ENCODE data around the gene FBN2.

The FBN2 gene

DNA sequence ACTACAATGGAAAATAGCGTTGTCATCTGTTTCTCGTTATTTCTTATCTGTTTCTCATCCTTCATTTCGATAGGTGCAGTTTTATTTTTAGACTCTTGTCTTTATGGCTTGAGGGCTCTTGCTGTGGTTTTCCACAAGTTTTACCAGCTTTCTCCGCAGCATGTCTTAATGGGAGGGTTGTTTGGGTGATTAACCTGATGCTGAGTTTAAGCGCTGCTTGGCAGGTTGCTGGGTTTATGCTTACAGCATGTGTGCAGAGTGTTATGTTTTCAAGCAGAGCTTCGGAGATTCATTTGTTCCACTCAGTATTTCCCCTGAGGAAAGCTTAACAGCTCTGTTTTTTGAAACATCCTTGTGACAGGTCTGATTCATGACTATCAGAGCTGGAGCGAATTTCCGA lies 300.5 kb downstream of the FBN2 start:
- FAIRE-seq = no peak

DNA sequence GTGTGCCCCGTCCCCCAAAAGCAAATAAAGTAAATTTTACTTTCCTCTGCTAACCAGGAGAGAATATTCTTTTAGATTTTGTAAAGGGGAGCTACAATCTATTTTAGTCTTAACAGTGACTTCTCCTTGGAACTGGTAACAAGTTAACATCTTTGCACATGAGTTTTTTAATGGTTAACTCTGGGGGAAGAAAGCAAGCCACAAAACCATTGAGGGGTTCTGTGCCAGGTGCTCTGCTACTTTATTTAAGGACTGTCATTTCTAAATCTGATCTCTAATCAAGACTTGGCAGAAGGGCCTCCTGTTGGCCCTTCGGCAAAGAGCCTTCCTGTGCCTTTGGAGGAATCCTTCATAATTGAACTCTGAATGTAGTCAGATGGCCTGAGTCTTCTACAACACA lies 301.0 kb downstream of the FBN2 start:
- FAIRE-seq = no peak

DNA sequence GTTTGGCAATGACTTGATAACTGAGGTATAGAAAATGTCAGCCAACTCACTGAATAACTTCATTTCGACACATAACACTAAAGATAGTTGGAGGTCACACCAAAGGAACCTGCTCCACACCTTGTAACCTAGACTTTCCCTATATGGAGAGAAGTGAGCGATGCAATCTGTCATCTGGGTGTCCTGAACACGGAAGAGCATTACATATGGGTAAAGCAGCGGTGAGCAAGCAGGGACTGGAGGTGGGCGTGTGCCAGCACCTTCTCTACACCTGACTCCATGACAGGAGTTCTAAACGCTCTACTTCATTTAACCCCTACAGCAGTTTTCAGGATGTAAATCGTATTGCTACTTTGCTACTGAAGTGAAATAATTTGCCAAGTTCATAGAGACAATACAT lies 301.7 kb downstream of the FBN2 start:
- FAIRE-seq = no peak

DNA sequence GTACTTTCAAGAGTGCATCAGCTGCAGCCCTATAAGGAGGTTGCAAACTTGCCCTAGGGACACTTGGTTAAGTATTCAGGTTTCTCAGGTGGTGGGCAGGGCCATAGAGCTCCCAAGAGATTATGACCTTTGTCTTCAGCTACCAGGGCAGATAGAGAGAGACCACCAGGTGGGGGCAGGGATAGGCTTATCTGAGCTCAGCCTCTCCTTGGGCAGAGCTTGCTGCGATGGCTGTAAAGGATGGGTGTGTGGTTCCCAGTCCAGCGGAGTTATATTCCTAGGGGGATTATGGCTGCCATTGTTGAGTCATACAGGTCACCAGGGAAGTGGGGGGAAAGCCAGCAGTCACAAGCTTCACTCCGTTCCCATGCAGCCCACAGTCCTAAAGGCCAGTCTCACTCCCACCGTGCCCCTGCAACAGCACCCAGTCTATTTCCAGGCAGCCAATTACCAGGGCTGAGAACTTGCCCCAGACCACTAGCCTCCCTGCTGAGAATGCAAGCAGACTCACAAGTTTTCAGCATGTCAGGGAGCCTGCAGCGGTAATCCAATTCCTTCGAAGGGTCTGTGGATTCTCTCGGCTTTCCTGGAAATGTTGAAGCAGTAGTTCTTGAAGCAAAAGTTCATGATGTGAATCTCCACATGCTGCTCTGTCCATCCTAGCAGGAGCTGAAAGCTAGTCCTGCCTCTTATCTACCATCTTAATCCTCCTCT lies 303.0 kb downstream of the FBN2 start:
- no peak for FAIRE-seq

DNA sequence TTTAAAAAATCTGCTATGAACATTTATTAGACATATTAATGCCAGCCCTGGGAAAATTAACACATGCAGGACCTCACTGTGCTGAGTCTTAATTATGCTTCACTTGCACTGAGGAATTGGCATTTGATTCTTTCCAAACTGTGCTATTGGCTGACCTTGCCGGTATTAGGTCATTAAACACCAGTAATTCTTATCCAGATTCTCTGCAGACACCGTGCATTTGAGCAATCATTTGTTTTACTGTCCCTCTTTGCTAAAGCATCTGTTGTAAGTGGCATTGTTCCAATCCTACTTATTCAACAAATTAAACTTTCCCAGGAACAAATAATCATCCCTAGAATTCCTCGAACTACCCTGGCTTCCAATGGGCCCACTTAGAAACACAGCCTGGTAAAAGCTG lies 309.5 kb downstream of the FBN2 start:
- no peak for FAIRE-seq

DNA sequence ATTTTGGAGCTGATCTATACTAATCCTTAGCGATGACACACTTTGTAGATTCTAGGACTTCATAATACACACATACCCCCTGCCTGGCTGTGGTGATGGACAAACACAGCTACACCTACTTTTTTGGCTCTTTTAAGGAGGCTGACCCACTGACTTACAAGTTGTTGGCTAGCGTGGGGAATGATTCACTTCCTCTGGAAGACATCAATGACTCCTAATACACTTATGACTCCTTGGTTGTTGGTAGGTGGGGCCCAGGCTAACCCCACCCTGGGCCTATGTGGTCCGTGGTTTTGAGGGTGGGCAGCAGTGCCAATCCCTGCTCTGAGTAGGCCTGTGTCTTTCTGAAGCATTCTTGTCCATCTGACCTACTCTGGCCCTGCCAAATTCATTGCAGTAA lies 310.0 kb downstream of the FBN2 start:
- no peak for FAIRE-seq

DNA sequence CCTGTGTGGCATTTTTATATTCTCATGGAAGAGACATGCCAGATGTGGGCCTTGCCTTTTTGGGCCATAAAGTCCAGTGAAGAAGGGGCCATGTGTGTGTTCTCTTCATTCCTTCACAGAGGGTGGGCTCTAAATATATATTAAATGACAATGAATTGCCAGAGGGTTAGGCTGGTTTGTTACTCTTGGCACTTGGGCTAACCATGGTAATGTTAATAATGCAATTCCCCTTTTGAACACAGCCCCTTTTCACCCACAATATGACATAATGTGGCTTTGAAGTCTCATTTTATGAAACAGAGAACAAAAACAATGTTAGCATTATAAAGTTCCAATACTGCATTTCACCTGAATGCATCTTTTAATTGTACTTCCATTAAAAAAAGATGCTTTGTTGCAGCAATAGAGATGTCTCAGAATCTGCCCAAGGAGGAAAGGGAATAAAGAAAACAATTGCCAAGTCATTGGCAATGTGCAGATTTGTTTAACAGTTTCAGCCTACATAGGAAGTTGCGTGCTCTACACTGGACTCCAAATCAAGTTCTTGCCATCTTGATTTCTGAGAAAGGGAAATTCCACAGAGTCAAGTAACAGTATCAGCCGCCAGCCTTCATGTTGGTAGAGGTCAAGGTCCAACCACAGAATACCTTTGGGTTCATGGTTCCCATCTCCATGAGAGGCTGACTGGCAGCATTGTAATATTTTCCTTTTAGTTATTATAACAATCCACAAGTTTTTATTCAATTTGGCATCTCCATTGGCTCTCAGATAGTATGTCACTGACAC lies 312.6 kb downstream of the FBN2 start:
- FAIRE-seq = no peak

DNA sequence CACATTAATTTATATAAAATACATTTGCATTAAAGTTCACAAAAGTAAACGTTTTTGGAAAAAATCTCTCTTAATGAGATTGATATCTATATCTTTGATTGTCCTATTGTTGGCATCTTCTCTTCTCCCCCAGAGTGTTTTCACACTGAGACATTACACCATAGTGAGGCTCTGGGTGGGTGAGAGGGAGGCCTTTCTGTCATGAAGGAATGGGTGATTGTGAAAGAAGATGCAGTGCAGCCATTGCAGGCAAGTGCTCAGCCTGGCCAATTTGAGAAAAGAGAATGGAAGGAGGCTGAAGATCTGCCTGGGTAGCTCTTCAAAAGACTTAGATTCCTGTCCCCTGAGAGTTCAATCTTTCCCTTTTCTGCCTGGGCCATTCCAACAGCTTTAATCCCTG lies 313.7 kb downstream of the FBN2 start:
- no peak for FAIRE-seq

DNA sequence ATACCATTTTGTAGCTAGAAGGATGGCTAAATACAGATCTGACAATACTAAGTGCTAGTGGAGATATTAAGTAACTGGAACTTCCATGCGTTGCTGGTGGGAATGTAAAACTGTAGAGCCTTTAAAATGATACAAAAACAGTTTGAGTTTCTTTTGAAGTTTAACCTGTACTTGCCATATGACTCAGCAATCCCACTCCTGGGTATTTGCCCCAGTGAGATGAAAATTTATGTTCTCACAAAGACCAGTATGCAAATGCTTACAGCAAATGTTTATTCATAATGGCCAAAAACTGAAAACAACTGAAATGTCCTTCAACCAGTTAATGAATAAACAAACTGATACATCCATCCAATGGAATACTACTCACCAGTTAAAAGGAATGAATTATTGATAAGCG lies 317.2 kb downstream of the FBN2 start:
- FAIRE-seq = no peak

DNA sequence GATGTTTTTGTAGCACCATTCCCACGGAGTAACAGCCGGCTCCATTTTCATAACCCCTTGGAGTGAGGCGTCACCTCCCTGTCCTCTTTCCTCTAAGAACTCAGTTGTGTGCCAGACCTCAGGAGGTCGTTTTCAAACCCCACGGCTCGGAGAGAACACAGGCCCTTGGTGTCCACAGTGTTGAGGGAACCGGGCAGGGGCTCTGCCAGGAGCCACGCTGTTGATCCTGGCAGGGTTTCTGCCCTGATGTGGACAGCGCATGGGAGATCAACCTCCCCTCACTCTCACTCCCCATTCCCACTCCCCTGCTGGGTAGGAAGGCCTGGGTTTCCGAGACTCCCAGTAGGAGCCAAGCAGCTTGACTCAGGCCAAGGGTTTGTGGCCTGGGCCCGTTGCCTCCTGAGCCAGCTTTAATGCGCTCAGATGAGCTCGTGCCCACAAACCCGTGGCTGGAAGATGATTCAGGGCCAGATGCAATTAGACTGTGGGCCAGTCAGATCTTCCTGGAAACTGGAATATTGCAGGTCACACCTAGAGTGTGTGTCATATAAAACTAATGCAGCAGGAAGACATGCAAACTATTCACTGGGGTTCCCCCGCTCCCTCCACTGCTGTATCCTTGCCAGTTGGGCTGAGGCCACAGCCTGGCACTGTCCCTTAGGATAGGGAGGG lies 321.0 kb downstream of the FBN2 start:
- no peak for FAIRE-seq

DNA sequence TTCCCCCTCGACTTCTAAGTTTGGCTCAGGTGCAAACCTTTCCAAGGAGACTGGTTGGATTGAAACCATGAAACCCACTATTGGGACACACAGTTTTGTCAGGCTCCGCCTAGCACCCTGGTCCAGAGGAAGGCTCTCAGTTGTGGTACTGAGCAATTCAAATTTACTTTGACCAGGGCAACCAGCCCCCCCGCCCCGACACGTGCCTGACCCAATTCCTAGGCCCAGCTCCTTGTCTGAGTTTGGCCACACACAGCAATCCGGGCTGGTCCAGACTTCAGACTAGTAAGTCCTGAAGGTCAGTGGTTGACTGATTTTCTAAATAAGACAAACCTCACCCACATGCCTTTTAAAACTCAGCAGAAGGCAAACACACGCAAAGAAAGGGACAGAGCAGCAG lies 321.8 kb downstream of the FBN2 start:
- no peak for FAIRE-seq

DNA sequence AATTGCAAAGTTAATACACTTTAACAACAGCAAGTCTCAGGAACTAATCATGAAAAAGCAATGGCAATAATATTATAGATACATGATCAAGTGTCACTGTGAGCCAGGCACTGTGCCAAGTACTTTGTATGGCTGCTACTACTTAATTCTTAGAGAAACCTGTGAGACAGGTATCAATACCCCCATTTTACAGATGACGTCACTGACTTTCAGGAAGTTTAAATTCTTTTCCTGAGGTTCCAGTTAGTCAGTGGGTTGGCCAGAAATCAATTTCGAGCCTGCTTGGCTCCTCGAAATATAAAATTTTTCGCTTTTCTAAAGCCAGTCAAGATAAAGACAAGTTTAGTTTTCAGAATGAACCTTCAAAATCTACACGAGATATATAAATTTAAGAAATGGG lies 324.2 kb downstream of the FBN2 start:
- no peak for FAIRE-seq

DNA sequence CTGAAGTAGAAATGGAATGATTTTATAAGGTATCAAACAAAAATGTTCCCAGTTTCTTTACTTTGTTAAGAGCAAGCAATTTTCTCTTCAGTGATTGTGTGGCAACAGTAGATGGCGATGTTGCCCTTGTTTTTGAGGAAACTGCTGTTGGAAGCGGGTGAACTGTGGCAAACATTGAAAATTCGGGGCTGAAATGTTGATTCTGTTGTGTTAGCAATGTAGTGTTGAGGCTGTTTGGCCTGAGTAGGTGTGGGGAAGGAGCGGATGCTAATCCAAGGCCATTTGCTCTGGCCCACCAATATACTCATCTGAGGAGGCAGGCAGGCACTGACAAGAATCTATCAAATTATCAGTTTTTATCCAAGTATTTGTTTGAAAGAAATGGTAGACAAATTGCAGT lies 324.7 kb downstream of the FBN2 start:
- peak; percentile 85 for FAIRE-seq

DNA sequence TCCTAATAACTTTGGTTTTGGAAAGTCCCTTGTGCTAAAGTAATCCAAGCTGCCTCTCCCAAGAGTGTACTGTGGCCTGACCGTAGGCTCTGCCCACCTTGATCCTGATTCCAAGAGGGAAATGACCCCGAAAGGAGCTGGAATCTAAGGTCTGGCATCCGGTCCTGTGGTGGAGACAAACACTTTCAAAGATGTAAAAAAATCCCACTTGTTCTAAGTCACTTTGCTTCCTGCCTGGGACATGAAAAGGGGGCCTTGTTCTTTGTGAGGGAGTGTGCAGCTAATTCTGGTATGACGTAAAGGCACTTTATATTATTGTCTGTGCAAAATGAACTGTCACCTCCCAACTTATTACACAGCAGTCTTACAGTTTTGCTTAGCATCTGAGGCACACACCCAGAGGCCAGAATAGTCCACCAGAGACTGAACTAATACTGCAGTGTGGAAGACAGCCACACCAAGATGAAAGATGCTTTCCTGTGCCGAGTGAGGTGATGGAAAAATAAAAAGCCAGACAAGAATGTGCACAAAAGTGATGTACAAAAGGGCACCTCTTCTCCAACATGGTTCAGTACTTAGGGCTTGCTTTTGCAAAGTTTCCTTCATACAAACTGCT lies 325.7 kb downstream of the FBN2 start:
- FAIRE-seq = no peak

DNA sequence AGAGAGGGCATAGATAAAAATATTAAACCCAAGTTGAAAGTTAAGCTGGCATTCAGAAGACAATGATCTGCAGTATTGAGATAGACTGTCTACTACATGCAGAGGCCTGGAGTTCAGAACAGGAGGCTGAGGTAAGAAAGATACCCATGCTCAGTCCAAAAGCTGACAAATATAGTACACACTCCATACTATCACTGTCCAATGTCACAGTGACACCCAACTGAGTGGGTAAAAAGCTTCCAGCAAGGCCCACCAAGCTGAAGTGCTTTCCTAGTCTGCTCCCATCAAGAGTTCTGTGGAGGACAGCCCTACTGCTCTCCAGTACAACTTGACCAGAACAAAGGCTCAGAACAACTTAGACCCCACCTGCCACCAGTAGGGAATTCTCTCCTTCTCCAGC lies 329.6 kb downstream of the FBN2 start:
- no peak for FAIRE-seq

All from TTC549 (cell line).